Caki2 (cell line): ENCODE results near the gene YAE1. TPM values are rescaled to one million over a fixed set of nuclear protein-coding genes. Genes with fewer than 3 reads are reported as not detected.

ENCODE experiments used
- DNase-seq: peaks from one replicate; pipeline ENCODE4 v3.0.0-alpha.2; 2015; ENCODE audit warnings: low read depth
- in situ Hi-C: cut with HindIII; loops from 2 replicates; pipeline ENCODE4 v1.10.0; 2016; ENCODE audit warnings: low sequenced_read_pairs, low pct_unique_long_range_greater_than_20kb, mixed read lengths
- total RNA-seq: library from RNA; depleted of rRNA; stranded (reverse); fragments of >200 nt; shearing (Covaris generic); gene quantifications from 2 replicates; pipeline ENCODE4 v1.2.3, GENCODE V29; 2014; ENCODE audit warnings: low replicate concordance

Gene YAE1
- total RNA-seq, 1 experiment from 2014 or later: 28.9 TPM

DNA sequence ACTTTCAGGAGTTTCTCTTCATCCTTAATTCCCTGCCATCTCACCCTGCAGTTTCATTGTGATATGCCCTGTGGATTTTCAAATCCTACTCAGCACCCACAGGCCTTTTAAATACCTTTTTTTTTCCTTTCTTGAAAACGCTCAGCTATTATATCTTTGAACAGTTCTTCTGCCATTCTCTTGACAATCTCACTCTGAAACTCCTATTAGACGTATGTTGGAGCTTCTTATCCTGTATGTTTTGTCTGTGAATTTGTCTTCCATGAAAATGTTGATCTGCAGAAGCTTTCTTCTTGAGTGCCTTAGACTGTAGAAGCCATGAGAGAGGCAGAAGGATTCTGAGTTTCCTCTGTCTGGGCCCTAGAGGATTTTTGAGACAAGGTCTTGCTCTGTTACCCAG is 18.9 kb upstream of the YAE1 start:
- in situ Hi-C loops: no loop called here

DNA sequence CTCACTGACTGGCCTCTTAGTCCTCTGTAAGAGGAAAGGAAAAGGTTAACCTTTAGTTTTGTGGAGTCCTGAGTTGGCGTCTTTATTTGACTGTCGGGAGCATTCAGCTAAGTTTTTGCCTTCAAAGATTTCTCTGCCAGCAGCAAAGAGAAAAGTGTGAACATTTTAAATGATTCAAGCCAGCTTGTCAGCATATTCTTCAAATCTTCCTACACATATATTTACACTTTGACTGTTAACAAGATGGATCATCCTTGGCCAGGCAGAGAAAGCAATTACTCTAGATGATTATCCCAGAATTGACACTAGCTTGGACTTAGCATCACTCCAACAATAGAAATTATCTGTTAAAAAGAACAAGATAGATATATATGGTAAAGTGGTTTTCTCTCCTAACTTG is 15.8 kb upstream of the YAE1 start:
- DNase-seq: no peak
- in situ Hi-C loops: no loop called here

More for the DNA sequence above, 18.9 kb upstream of the YAE1 start:
- DNase-seq: peak; percentile 11

DNA sequence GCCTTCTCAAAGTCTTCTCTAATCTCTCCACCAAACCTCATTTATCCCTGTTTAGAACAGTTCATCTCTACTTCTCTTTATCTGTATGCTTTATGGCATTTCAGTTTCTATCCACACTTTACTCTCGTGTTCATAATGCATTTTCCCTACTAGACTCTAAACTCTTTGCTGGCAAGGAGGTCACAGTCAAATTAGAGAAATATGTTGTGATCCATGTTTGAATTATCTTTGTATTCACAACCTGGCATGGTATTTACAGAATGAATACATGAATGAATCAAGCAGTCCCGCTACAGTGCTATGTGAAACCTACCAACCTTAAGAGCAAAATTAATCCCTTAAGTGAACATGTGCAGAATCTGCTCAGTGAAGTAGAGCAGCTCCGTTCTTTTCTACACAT is 12.8 kb upstream of the YAE1 start:
- no peak for DNase-seq
- in situ Hi-C loops: no loop called here

DNA sequence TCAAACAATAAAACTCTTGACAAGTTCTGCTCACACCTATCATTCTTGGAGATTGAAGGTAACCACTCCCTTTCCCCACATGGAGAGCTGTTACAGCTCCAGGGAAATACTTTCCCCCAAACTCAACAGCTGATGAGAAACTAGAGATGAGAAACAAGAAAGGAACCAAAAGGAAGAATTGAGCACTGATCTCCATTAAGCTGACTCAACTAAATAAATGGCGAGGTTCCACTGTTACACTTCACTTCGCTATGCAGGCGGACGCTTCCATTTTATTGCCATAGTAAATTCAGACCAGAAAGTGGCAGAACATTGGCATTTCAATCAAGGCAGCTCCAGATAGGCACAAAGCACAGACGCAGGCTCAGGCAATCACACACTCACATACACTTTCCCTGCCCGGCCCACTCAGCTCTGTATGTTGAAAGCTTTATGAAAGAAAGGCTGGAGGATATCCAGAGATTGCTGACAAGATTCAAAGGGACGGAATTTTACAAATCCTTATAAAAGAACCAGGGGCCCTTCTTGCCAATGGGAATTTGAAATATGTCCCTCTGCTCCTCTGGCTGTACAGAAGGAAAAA is 11.5 kb upstream of the YAE1 start:
- in situ Hi-C loops: no loop called here
- no peak for DNase-seq

DNA sequence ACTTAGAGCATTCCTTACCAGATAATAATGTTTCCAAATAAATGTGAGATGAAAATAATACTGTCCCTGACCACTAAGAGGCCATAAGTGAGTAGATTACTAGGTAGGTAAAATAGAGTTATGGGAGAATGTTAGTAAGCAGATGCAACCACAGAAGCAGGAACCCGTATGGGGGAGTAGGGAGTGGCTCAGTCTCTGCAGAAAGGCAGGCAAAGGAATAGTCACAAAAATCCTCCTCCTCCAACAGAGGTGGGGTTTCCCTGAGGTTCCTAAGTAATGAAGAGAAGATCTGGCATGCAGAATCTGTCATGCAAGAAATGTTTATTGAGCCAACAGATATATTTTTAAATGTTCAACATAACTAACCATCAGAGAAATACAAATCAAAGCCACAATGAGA is 9.0 kb upstream of the YAE1 start:
- DNase-seq: no peak
- in situ Hi-C loops: no loop called here

DNA sequence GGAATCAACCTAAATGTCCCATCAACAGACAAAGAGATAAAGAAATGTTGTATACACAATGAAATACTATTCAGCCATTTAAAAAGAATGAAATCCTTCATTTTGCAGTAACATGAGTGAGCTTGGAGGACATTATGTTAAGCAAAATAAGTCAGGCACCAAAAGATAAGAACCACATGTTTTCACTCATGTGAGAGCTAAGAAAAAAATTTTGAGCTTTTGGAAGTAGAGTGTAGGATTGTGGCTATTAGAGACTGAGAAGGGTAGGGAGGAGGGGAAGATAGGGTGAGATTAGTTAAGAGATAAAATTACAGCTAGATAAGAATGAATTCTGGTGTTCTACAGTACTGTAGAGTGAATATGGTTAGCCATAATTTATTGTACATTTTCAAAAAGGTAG is 8.3 kb upstream of the YAE1 start:
- in situ Hi-C loops: no loop called here

DNA sequence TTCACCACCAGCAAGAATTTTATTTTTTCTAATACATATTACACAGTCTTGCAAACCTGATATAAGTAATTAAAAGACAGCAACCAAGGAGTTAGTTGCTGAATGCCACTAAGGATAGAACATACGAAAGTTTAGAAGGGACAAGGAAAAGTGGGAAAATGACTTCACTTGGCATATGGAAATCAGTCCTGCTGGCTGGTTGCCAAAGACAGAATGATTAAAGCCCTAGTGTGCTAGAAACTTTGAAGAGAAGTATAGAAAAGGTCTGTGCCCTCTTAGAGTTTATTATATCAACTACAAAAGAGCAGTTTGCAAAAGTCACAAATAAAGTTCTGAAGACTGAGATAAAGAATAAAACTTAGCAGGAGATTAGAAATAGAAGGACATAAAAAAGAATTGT is 5.8 kb upstream of the YAE1 start:
- no peak for DNase-seq
- in situ Hi-C loops: no loop called here

More for the DNA sequence above, 8.3 kb upstream of the YAE1 start:
- DNase-seq: no peak

DNA sequence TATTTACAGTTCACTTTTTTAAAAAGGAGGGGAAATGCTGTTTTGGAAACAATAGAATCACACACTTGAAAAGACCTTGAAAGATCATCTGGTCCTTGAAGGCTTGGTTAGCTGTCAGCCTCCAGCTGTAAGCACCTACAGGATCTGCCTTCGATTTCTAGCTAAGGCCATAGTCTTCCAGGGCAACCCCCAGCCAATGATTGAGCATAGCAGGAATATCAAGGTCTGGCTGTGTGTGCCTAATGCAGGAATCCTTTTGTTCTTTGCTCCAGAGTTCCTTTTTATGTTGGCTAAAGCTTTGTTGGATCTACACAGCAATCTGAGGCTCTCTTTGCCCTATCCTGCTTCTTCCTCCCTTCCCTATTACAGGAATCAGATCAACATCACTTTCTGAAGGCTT is 5.2 kb upstream of the YAE1 start:
- in situ Hi-C loops: no loop called here
- DNase-seq: no peak

DNA sequence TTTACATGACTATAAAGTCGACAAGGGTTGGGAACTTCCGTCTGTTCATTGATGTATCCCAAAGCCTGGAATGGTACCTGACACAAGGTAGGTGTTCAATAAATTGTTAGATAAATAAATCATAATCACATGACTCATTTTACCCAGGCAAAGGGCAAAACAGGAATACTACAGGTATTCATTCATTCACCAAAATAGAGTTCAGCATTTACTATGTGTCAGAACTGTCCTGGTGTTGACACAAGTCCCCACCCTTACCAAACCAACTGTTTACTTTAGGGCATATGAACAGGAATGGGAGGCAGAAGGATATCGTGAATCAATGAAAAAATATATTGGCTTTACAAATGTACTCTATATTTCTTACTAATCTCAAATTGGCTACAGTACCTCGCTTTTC is 666 bp upstream of the YAE1 start:
- no peak for DNase-seq
- in situ Hi-C loops: no loop called here

DNA sequence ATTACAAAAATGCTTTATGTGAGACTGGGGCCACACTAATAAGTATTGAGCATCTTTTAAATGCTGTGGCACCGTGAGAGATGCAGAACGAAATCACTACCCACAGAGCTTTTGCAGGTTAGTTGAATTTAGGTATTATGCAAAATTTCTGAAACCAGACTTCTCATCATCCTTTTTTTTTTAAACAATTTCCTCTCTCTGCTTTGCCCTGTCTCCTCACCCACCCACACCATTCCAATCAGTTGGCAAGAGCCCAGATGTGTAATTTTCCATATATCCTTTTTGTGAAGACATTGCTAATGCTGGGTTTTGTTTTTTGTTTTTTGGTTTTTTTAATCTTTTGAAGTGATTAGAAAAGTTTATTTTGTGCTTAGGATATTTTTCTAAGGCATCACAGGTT is 1.1 kb downstream of the YAE1 start:
- in situ Hi-C loops: no loop called here
- DNase-seq: no peak

DNA sequence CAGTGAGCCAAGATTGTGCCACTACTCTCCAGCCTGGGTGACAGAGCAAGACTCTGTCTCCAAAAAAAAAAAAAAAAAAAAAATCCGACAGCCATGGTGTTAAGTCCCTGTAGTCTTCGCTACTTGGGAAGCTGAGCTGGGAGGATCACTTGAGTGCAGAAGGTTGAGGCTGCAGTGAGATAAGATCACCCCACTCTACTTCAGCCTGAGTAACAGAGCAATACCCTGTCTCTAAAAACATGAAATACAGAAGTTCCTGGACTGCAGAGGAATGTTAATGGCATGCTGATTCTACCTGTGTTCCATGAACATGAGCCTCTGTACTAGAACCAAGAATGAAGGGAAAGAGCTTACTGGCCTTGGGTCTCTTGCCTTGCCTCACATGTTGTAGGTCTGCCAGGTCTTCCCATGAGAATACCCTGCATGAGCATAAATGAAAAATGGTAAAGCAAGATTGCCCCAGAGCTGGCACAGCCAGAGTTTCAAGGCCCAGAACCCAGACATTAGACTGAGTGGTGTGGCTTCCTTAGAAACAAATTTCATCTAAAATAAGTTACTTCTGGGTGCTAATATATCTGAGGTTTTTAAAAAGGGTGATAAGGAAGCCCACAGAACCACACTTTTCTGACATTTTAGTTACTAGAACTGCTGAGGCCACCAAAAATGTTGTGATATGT is 8.6 kb downstream of the YAE1 start:
- DNase-seq: no peak
- in situ Hi-C loops: no loop called here

DNA sequence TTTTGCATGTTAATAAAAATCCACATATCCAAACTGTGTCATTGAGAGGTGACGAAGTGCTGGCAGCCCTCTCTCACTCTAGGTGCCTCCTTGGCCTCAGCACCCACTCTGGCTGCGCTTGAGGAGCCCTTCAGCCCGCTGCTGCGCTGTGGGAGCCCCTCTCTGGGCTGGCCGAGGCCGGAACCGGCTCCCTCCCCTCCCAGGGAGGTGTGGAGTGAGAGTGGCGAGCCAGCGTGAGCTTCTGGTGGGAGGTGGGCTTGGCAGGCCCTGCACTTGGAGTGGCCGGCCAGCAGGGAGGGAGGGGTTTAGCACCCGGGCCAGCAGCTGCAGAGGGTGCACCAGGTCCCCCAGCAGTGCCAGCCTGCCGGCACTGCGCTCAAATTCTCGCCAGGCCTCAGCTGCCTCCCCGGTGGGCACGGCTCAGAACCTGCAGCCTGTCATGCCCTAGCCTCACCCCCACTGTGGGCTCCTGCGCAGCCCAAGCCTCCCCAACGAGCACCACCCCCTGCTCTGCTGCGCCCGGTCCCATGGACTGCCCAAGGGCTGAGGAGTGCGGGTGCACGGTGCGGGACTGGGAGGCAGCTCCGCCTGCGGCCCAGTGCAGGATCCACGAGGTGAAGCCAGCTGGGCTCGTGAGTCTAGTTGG is 11.1 kb downstream of the YAE1 start:
- no peak for DNase-seq
- in situ Hi-C loops: no loop called here

DNA sequence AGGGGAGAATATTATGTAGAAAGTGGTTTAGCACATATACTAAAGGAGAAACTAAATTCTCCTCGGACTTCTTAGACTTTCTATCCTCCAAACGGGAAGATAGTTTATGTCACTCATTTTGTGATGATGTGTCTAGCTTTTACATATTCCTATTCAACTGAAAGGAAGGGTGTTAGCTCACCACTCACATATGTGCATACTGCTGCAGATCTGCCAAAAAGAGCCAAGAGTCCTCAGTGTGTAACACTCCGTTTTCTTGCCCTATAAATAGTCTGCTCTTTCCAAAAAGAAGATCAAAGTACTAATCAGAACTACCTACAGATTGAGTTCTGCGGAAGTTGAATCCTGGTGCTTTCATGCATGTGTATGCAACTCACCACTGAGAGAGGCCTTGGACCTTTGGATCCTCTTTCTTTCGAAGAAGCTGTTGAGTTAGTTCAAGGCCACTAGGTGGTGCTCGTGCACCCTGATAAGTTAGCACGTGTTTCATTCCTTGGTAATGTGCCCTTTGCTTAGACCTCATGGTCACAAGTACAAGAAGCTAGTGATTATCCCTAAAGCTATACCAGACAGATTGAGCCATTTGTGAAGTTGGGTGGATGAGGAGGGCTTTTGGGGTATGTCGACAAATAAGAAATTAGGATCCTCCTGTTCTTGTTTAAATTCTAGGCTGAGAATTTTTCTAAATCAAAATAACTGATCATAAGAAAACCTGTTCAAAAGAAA is 14.1 kb downstream of the YAE1 start:
- DNase-seq: peak; percentile 70
- in situ Hi-C loops: no loop called here

DNA sequence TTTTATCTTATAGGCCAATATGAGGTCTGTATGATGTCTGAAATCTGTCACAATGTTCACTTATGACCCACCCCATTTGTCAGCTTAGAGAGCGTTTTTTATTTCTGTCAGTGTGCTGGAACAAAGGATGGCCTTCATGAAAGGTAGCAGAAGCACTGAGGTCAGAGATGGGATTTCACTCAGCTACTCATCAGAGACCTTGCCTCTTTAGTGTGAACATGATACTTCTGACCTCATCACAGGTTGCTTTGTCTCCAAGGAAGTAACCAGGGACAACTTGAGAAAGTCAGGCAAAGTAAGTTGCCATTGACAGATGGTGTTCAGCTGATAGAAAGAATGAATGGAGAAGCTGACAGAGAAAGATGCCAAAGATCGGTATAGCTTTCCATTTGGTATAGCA is 16.3 kb downstream of the YAE1 start:
- DNase-seq: no peak
- in situ Hi-C loops: no loop called here

DNA sequence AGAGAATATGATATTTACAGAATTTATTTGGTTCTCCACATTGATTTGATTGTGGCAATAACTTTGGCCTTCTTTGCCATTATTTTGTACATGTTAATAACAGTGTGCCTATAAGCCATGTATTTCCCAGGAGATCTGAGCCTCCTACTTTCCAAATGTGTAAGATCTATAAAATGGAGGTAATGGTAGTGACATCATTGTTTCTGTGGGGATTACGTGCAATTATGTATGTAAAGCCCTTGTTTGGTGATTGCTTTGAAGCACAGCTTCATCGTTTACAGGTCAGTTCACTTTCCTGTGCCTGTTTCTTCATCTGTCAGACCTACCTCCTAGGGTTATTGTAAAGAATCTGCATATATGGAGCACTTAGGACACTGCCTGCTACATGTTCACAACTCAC is 17.3 kb downstream of the YAE1 start:
- DNase-seq: no peak
- in situ Hi-C loops: no loop called here

DNA sequence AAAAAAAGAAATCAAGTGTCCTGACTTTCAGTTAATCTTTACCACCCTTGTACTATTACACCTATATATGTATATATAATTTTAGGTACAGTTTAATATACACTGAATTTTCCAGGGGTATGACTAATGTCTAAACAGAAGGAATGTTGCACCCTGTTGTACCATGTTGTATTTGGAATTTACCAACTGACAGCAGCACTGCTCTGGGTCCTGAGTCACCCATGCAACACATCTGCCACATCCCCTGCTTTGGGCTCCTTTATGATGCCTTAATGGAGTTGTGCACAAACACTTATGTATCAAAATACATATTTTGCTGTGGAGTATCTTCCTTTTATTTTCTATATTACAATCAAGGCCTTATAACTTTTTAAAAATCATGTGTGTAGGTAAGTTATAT is 21.2 kb downstream of the YAE1 start:
- DNase-seq: no peak
- in situ Hi-C loops: no loop called here

DNA sequence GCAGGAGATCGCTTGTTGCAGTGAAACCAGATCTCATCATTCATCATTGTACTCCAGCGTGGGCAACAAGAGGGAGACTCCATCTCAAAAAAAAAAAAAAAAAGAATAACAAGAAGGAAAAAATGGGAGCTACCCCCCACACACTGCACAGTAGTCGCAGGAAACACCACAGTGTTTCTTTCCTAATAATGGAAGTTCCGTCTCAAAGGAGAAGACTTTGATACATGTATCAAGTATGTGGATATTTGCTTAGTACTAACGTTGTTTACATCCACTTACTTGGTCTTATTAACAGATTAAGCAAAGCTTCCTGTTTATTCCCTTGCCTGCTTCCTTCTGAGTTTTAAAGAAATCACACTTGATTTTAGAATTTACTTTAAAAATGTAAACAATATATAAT is 22.2 kb downstream of the YAE1 start:
- DNase-seq: no peak
- in situ Hi-C loops: no loop called here

DNA sequence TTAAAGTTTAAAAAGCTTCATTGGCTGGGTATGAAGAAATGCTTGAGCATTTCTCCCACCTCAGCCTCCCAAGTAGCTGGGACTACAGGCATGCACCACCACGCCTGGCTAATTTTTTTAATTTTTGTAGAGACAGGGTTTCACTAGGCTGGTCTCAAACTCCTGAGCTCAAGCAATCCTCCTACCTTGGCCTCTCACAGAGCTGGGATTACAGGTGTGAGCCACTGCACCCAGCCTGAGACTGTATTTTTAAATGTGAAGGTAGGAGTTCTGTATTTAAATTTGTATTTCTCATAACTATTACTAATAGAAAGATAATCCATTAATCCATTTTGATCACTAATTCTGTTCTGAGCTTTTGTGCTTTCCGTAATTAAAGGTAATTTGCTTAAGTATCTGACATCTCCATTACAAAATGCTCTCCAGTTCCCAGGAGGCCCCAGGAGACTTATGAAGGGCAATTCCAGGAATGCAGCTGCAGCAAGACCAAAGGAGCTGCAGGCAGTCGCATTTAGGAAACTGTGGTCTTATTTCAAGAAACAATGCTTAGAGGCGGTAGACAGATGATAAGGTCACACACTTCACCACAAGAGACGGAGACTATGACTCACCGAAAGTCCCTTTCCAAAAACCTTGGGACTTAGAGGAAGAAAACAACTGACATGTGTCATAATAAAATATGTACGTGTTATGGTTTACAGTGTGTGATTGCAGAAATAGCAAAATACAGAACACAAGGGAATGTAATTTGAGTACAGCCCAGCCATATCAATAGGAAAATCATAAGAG is 23.3 kb downstream of the YAE1 start:
- DNase-seq: peak; percentile 51
- in situ Hi-C loops: no loop called here

DNA sequence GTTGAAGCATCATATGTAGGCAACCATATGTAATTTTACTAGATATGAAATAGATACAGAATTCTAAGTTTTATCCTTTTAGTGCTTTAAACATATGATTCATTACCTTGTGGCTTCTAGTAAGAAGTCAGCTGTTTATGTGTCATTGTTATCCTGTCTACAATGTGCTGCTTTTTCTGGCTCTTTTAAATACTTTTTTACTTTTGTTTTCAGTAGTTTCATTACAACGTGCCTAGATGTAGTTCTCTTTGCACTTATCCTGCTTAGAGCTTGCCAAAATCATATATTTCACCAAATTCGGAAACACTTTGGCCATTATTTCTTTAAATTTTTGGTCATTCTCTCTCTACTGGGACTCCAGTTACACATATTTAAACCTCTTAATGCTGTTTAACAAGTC is 26.4 kb downstream of the YAE1 start:
- peak; percentile 40 for DNase-seq
- in situ Hi-C loops: no loop called here
